H1 (cell line): Measurements from ENCODE around the gene ALLC. TPM values are rescaled to one million over a fixed set of nuclear protein-coding genes. Genes with fewer than 3 reads are reported as not detected.

Experiments used
- CTCF ChIA-PET: fragments of 300-600 bp; sonication (Branson Sonifier 250); formaldehyde crosslinking; loops from one replicate; lab custom pipeline; 2021; ENCODE audit not compliant: partially characterized antibody; lab: Charles Lee
- POLR2A ChIA-PET: fragments of 300-600 bp; sonication (Branson Sonifier 250); formaldehyde crosslinking; loops from one replicate; lab custom pipeline; 2021; ENCODE audit warnings: inconsistent platforms; ENCODE audit not compliant: partially characterized antibody; lab: Charles Lee
- DNase-seq, 2 experiments: peaks; one replicate each; pipeline versions ENCODE4 v3.0.0 to v3.0.0-alpha.2; 2010 to 2022; ENCODE audit warnings: low spot score in 2 of 2, low read depth in 1 of 2, mixed read lengths in 1 of 2
- FAIRE-seq: peaks from 2 replicates; lab custom pipeline; 2011; peaks lifted over from hg19 to GRCh38; lab: Jason Lieb, UNC
- H2AFZ ChIP-seq: 2 replicates; pipeline ENCODE4 v1.8.1; 2012; ENCODE audit warnings: low read length, inconsistent platforms
- H2AK5ac ChIP-seq: 2 replicates; pipeline ENCODE4 v1.6.1; 2013; ENCODE audit warnings: low read depth, low read length
- H2BK120ac ChIP-seq: replicated peaks from 2 replicates; pipeline ENCODE3; 2013; ENCODE audit warnings: low read depth, low read length, inconsistent platforms
- H2BK12ac ChIP-seq: 2 replicates; pipeline ENCODE4 v1.6.1; 2013; ENCODE audit warnings: low read depth, low read length
- H2BK15ac ChIP-seq: 2 replicates; pipeline ENCODE4 v1.6.1; 2013; ENCODE audit warnings: low read length
- H2BK20ac ChIP-seq: 2 replicates; pipeline ENCODE4 v1.6.1; 2013; ENCODE audit warnings: low read length
- H2BK5ac ChIP-seq: 2 replicates; pipeline ENCODE4 v1.6.1; 2013; ENCODE audit warnings: low read depth, low read length
- H3K14ac ChIP-seq: 2 replicates; pipeline ENCODE4 v1.6.1; 2013; ENCODE audit warnings: inconsistent platforms; ENCODE audit not compliant: insufficient read length
- H3K18ac ChIP-seq: 2 replicates; pipeline ENCODE4 v1.6.1; 2013; ENCODE audit warnings: low read length; ENCODE audit errors: extremely low read depth
- H3K23ac ChIP-seq: 2 replicates; pipeline ENCODE4 v1.6.1; 2013; ENCODE audit warnings: inconsistent platforms; ENCODE audit not compliant: insufficient read length
- H3K23me2 ChIP-seq: 2 replicates; pipeline ENCODE4 v1.6.1; 2013; ENCODE audit warnings: low read depth, low read length
- H3K27ac ChIP-seq: 2 replicates; pipeline ENCODE4 v1.6.1; 2011; ENCODE audit warnings: low read depth, low read length, inconsistent platforms
- H3K27me3 ChIP-seq, 4 experiments: replicated peaks in 1 of 4; 1 replicate in 1 of 4; 2 replicates in 3 of 4; pipeline versions ENCODE4 v1.6.1 to v1.8.1; 2011 to 2013; ENCODE audit warnings: low read length in 3 of 4, mild to moderate bottlenecking in 3 of 4, inconsistent platforms in 2 of 4, mixed read lengths in 2 of 4, moderate library complexity in 1 of 4; ENCODE audit not compliant: control insufficient read depth in 3 of 4, insufficient read depth in 3 of 4; ENCODE audit errors: extremely low read depth in 1 of 4
- H3K36me3 ChIP-seq, 4 experiments: 2 replicates each; pipeline versions ENCODE4 v1.6.1 to v1.8.1; 2011 to 2013; ENCODE audit warnings: mild to moderate bottlenecking in 4 of 4, low read length in 3 of 4, moderate library complexity in 2 of 4, control low read depth in 1 of 4, inconsistent platforms in 1 of 4; ENCODE audit not compliant: insufficient read depth in 4 of 4, control insufficient read depth in 2 of 4
- H3K4ac ChIP-seq: replicated peaks from 2 replicates; pipeline ENCODE3; 2013; ENCODE audit warnings: low read length, low read depth, mixed read lengths, inconsistent platforms; ENCODE audit not compliant: insufficient read length
- H3K4me1 ChIP-seq, 4 experiments: replicated peaks in 1 of 4; 1 replicate in 1 of 4; 2 replicates in 3 of 4; pipeline versions ENCODE4 v1.6.1 to v1.8.1; 2011 to 2013; ENCODE audit warnings: low read length in 3 of 4, inconsistent platforms in 2 of 4, mixed read lengths in 1 of 4; ENCODE audit not compliant: insufficient read depth in 4 of 4, control insufficient read depth in 3 of 4
- H3K4me2 ChIP-seq, 2 experiments: 2 replicates each; pipeline versions ENCODE4 v1.6.1 to v1.8.1; 2011 to 2013; ENCODE audit warnings: low read depth in 2 of 2, low read length in 2 of 2, control low read depth in 1 of 2, inconsistent platforms in 1 of 2, mild to moderate bottlenecking in 1 of 2; ENCODE audit not compliant: insufficient read depth in 1 of 2
- H3K4me3 ChIP-seq, 4 experiments: fragments of 200-600, 300-600 bp in 1 of 4; sonication (generic), shearing (Covaris generic), sonication (Bioruptor Twin) in 1 of 4; 2 replicates each; pipeline versions ENCODE4 v1.5.1 to v1.8.1; 2011 to 2016; ENCODE audit warnings: low read length in 4 of 4, low read depth in 3 of 4, control low read depth in 2 of 4, inconsistent platforms in 2 of 4, mild to moderate bottlenecking in 2 of 4, mixed read lengths in 1 of 4, moderate library complexity in 1 of 4; ENCODE audit not compliant: insufficient read depth in 2 of 4; ENCODE audit errors: extremely low read depth in 1 of 4
- H3K56ac ChIP-seq: replicated peaks from 2 replicates; pipeline ENCODE3; 2013; ENCODE audit warnings: low read depth, mild to moderate bottlenecking, mixed read lengths, low read length, inconsistent platforms; ENCODE audit not compliant: insufficient read length
- H3K79me1 ChIP-seq: 2 replicates; pipeline ENCODE4 v1.6.1; 2013; ENCODE audit warnings: low read depth, low read length, control low read depth
- H3K79me2 ChIP-seq, 2 experiments: 2 replicates each; pipeline versions ENCODE4 v1.6.1 to v1.8.1; 2012 to 2013; ENCODE audit warnings: low read length in 2 of 2, mild to moderate bottlenecking in 2 of 2, inconsistent platforms in 1 of 2; ENCODE audit not compliant: insufficient read depth in 2 of 2, control insufficient read depth in 1 of 2
- H3K9ac ChIP-seq, 4 experiments: replicated peaks in 1 of 4; 1 replicate in 1 of 4; 2 replicates in 3 of 4; pipeline versions ENCODE4 v1.6.1 to v1.8.1; 2011 to 2013; ENCODE audit warnings: low read depth in 3 of 4, low read length in 3 of 4, control low read depth in 2 of 4, mild to moderate bottlenecking in 2 of 4, moderate library complexity in 2 of 4, inconsistent platforms in 1 of 4; ENCODE audit errors: extremely low read depth in 1 of 4
- H3K9me3 ChIP-seq, 2 experiments: 2 replicates each; pipeline versions ENCODE4 v1.6.1 to v1.8.1; 2012 to 2013; ENCODE audit warnings: mild to moderate bottlenecking in 2 of 2, moderate library complexity in 2 of 2, control low read depth in 1 of 2, inconsistent platforms in 1 of 2, low read depth in 1 of 2, low read length in 1 of 2, mixed read lengths in 1 of 2; ENCODE audit not compliant: insufficient read depth in 2 of 2
- H4K20me1 ChIP-seq, 2 experiments: replicated peaks in 1 of 2; 2 replicates each; pipeline versions ENCODE3 to v1.8.1; 2011 to 2013; ENCODE audit warnings: inconsistent platforms in 2 of 2, low read length in 2 of 2, mild to moderate bottlenecking in 1 of 2; ENCODE audit not compliant: insufficient read depth in 2 of 2, control insufficient read depth in 1 of 2
- H4K5ac ChIP-seq: 2 replicates; pipeline ENCODE4 v1.6.1; 2013; ENCODE audit warnings: low read length, low read depth, mixed read lengths, inconsistent platforms; ENCODE audit not compliant: insufficient read length
- H4K8ac ChIP-seq: 2 replicates; pipeline ENCODE4 v1.8.0; 2013; ENCODE audit warnings: mild to moderate bottlenecking, moderate library complexity, low read length, inconsistent platforms; ENCODE audit not compliant: insufficient read depth; ENCODE audit errors: extremely low read depth
- H4K91ac ChIP-seq: replicated peaks from 2 replicates; pipeline ENCODE3; 2013; ENCODE audit warnings: low read length, mixed read lengths, inconsistent platforms; ENCODE audit not compliant: insufficient read length
- ATF2 ChIP-seq: IDR thresholded peaks from 2 replicates; pipeline ENCODE4 v1.6.1; 2012; ENCODE audit warnings: low read length, inconsistent platforms
- ATF3 ChIP-seq: IDR thresholded peaks from 2 replicates; pipeline ENCODE4 v1.6.1; 2011; ENCODE audit warnings: low read depth, mild to moderate bottlenecking, low read length; ENCODE audit not compliant: insufficient read depth
- CBX8 ChIP-seq: fragments of 300-800, 300-1000 bp; sonication (generic); IDR thresholded peaks from 2 replicates; pipeline ENCODE4 v1.7.1; 2016; ENCODE audit warnings: low read depth, low read length, borderline replicate concordance
- CREB1 ChIP-seq: IDR thresholded peaks from 2 replicates; pipeline ENCODE4 v1.6.1; 2012; ENCODE audit warnings: inconsistent platforms
- EGR1 ChIP-seq: IDR thresholded peaks from 2 replicates; pipeline ENCODE4 v1.6.1; 2011; ENCODE audit warnings: low read depth, low read length, borderline replicate concordance
- KDM4A ChIP-seq: IDR thresholded peaks from one replicate; pipeline ENCODE4 v1.7.1; 2012; ENCODE audit warnings: low read depth, mild to moderate bottlenecking, moderate library complexity, low read length, inconsistent platforms; ENCODE audit not compliant: severe bottlenecking
- POLR2AphosphoS5 ChIP-seq: IDR thresholded peaks from 2 replicates; pipeline ENCODE4 v1.6.1; 2011; ENCODE audit warnings: low read depth, low read length
- SIRT6 ChIP-seq: IDR thresholded peaks from one replicate; pipeline ENCODE4 v1.7.1; 2012; ENCODE audit warnings: low read length, inconsistent platforms
- SP2 ChIP-seq: IDR thresholded peaks from 2 replicates; pipeline ENCODE4 v1.6.1; 2012; ENCODE audit warnings: mild to moderate bottlenecking, low read length, inconsistent platforms
- ZNF274 ChIP-seq: IDR thresholded peaks from 2 replicates; pipeline ENCODE4 v1.7.0; 2012; ENCODE audit warnings: low read length, borderline replicate concordance; ENCODE audit errors: extremely low read depth
- WGBS, 2 experiments: shearing (Covaris generic) in 1 of 2; methylation state at CpG; one replicate each; pipeline versions ENCODE4 v1.1.6 to v1.1.7; 2013 to 2015; ENCODE audit warnings: low lambda C conversion rate in 2 of 2, mixed read lengths in 2 of 2, inconsistent platforms in 1 of 2, low coverage in 1 of 2, missing lambda C conversion rate in 1 of 2; ENCODE audit not compliant: insufficient replicate concordance in 2 of 2, insufficient coverage in 1 of 2, insufficient read length in 1 of 2; ENCODE audit errors: extremely low coverage in 1 of 2, missing lambda C conversion rate in 1 of 2; 5-methylcytosine and 5-hydroxymethylcytosine counted together
- polyA plus RNA-seq, 7 experiments: library from polyadenylated mRNA; depleted of rRNA in 3 of 7; stranded (reverse) in 5 of 7; unstranded in 2 of 7; fragments of >200 nt in 5 of 7; fragments of 200-250 nt in 2 of 7; gene quantifications; 1 replicate in 5 of 7; 2 replicates in 1 of 7; 4 replicates in 1 of 7; pipeline versions ENCODE4 v1.2.1 to v1.2.3, GENCODE V29; 2011 to 2013; ENCODE audit warnings: missing spikeins in 2 of 7, mixed read lengths in 2 of 7
- total RNA-seq: library from RNA; stranded (reverse); fragmentation: NEBNext Ultra II Directional; extraction: Animal tissue kit (Norgen Biotek cat#: 25700); gene quantifications from 2 replicates; pipeline ENCODE4 v1.2.1, GENCODE V29; 2021

ALLC gene
- total and polyA plus RNA-seq, 2 of the 8 experiments (the other 6 are each of a cell fraction or from before 2014, with no cell fraction given): not detected

GRCh38 chr2:3743951-3744555 lies 86.1 kb downstream of the ALLC start:
- H2AFZ ChIP-seq: no peak overlapping the region
- H2BK12ac ChIP-seq: no peak overlapping the region
- no peaks in the 10 kb centered on the region for H3K79me2 ChIP-seq
- no peak overlapping the region for H3K14ac ChIP-seq
- H2BK120ac ChIP-seq: no peak overlapping the region
- DNase-seq: no peak
- no peak overlapping the region for H3K4me3 ChIP-seq
- H3K9me3 ChIP-seq: peaks cover 0 to 4% of the 10 kb centered on the region in 2 experiments; a peak in 1 of 4 replicates
- no peak overlapping the region for H2BK15ac ChIP-seq
- no peaks in the 10 kb centered on the region for H3K4me1 ChIP-seq
- no peak for TF ChIP-seq POLR2AphosphoS5
- no peak for TF ChIP-seq EGR1
- TF ChIP-seq SIRT6: no peak
- no peak for TF ChIP-seq ZNF274
- TF ChIP-seq SP2: no peak
- no peak for TF ChIP-seq ATF2
- TF ChIP-seq ATF3: no peak
- no peak for TF ChIP-seq CBX8
- TF ChIP-seq KDM4A: no peak
- TF ChIP-seq CREB1: no peak
- TF ChIP-seq, all 59 proteins: peak for 0
- no peak for FAIRE-seq
- Histone ChIP-seq H4K8ac (no peak overlapping the region), H4K20me1 (no peaks in the 10 kb centered on the region), H2BK20ac (no peak overlapping the region), H3K4me2 (no peak overlapping the region), H3K23ac (no peak overlapping the region), H3K9ac (no peak overlapping the region), H3K56ac (no peak overlapping the region), H4K91ac (no peak overlapping the region), H2AK5ac (no peak overlapping the region), H3K36me3 (no peaks in the 10 kb centered on the region), H3K79me1 (no peaks in the 10 kb centered on the region), H3K23me2 (no peaks in the 10 kb centered on the region; the same call in 1 of the 2 replicates), H2BK5ac (no peak overlapping the region), H3K18ac (no peak overlapping the region), H4K5ac (no peak overlapping the region), H3K4ac (no peak overlapping the region), H3K27me3 (no peaks in the 10 kb centered on the region), H3K27ac (no peak overlapping the region)
- ChIA-PET POLR2A (no interaction called here), CTCF (interaction anchor here (1.1 to 9.8 kb wide), 5 partner anchors 17 to 83 kb away, joined by 4 to 79 read pairs (median 46); no protein-coding TSS in a partner anchor)
- 89% methylated on average over 12 of the region's 12 CpGs; no CpG with 5 or more reads in 1 of the 2 experiments for WGBS, 2 experiments
